EL (cell line): ENCODE results near the gene SNURF.
"Not testable (repeated sequence)": the region's sequence is repeated elsewhere in the genome, so short reads cannot be mapped to it uniquely, and the experiment has no call there.

ENCODE experiments used
- DNase-seq: peaks from one replicate; pipeline ENCODE4 v3.0.0-alpha.2; 2016

The SNURF gene

DNA sequence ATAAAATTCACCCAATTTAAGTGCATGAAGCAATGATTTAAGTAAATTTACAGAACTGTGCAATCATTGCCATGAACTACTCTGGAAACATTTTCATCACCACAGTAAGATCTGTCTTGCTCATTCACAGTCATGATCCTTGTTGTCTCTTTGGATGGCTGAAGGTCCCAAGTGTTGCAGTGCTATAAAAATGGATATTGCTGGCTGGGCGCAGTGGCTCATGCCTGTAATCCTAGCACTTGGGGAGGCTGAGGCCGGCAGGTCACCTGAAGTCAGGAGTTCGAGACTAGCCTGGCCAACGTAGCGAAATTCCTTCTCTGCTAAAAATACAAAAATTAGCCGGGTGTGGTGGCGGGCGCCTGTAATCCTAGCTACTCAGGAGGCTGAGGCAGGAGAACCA lies 17.0 kb downstream of the SNURF start:
- DNase-seq = no peak

DNA sequence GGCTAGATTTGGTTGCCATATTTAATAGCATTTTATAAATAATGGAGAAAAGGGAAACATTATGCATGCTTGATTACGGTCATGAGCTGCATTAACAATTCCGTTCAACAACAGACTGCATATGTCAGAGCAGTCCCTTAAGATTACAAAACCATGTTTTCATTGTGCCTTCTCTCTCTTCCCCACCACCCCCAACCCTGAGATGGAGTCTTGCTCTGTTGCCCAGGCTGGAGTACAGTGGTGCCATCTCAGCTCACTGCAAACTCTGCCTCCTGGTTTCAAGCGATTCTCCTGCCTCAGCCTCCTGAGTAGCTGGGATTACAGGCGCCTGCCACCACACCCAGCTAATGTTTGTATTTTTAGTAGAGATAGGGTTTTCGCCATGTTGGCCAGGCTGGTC lies 17.9 kb downstream of the SNURF start:
- DNase-seq = not testable (repeated sequence)

DNA sequence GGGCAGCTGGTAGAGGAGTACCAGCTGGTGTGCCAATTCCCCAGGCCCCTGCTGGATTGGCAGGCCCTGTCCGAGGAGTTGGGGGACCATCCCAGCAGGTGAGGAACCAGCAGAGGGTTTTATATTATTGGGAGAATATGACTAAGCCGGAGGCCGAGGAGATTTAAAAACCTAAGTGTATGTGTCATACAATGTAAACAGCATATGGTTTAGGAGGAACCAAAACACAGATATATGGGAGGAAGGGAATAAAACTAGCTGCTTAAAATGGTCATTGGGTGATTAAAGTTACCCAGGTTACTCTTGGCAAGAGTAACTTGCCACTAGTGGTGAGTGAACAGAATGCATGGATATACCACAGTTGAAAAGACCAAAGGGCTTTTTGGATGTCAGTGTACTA lies 22.1 kb downstream of the SNURF start:
- no peak for DNase-seq

DNA sequence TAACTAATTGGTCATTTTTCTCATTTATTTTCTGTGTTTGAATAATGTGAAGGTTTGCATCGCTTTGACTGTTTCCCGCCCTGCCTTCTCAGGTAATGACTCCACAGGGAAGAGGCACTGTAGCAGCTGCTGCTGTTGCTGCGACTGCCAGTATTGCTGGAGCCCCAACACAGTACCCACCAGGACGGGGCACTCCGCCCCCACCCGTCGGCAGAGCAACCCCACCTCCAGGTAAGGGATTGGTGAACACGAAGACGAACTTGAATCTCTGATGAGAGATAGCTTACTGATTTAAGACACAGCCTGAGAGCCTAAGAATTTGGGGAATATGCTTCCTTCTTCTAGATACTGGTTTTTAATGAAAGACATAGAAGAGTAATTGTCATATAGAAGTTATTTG lies 22.9 kb downstream of the SNURF start:
- no peak for DNase-seq

DNA sequence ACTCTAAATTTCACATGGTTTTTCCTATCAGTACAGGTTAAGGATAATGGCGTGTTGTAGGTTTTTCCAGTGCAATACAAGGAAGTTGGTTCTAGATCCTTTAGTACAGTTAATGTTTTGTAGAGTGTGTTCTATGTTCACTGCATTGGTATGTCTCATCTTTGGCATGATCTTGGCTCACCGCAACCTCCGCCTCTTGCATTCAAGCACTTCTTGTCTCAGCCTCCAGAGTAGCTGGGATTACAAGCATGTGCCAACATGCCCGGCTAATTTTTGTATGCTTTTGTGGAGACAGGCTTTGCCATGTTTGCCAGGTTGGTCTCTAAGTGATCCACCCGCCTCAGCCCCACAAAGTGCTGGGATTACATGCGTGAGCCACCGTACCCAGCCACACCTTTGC lies 30.4 kb downstream of the SNURF start:
- no peak for DNase-seq

DNA sequence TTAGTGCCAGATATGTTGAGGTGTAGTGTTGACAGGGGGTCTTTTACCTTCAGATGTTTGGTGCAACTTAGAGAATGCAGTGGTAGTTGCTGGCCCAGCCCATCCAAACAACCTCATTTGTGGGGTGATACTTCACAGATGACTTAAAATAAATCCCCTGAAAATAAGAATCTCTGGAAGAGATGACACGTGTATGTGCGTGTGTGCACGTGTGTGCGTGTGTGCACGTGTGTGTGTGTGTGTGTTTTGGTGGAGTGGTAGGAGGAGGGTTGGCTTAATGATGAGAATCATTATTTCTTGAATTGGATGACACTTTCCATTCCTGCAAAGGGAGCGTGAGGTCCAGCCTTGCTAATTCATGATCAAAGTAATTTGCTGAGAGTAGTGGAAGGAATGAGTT lies 31.9 kb downstream of the SNURF start:
- DNase-seq = no peak
